DMS114 treated with DMSO at 0.1 percent for 48 hours (cell line): ENCODE measurements around the gene DNAH2.
A peak's percentile ranks its signal among the peaks of the same experiment; 100 is the strongest.

Source experiments
- DNase-seq: peaks from one replicate; lab custom pipeline; 2025; ENCODE audit not compliant: unreplicated experiment; lab: John Stamatoyannopoulos, UW

The DNAH2 gene

DNA sequence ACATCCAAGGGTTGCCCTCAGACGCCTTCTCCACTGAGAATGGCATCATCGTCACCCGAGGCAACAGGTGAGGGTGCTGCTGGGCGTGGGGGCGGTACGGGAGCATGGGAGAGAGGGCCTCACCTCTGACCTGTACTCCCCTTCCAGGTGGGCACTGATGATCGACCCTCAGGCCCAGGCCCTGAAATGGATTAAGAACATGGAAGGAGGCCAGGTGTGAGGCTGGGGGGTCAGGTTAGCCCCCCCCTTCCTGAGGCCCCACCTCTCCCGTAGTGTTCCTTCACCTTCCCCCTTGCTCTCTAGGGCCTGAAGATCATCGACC is 100.1 kb downstream of the DNAH2 start:
- no peak for DNase-seq

- no peak for DNase-seq
Observed at GRCh38 chr17:7818026-7818425, 100.5 kb downstream of the DNAH2 start.

DNA sequence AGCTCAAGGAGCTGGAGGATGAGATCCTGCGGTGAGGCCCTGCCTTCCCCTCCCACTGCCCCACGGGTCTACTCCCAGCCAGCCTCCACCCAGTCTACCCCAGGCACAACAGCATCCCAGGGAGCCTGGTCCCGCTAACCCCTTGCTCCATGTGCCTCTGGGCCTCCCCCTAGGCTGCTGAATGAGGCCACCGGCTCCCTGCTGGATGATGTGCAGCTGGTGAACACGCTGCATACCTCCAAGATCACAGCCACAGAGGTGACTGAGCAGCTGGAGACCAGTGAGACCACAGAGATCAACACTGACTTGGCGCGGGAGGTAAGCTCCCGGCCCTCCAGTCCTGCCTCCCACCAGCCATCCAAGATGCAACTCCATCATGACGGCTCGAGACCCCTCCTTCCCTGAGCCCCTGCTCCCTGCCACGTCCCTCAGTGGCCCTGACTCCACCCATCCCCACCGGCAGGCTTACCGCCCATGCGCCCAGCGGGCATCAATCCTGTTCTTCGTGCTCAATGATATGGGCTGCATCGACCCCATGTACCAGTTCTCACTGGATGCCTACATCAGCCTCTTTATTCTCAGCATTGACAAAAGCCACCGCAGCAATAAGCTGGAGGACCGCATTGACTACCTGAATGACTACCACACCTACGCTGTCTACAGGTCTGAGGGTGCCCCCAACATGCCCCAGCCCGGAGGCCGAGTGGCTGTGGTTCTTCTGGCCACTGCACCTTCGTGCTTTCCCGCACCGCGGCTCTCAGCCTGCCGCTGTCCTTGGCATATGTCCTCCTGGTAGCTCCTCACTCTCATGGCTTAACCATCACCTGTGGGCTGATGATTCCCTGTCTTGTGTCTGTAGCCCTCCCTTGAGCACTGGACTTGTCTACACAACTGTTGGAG is 101.5 kb downstream of the DNAH2 start:
- DNase-seq = no peak

DNA sequence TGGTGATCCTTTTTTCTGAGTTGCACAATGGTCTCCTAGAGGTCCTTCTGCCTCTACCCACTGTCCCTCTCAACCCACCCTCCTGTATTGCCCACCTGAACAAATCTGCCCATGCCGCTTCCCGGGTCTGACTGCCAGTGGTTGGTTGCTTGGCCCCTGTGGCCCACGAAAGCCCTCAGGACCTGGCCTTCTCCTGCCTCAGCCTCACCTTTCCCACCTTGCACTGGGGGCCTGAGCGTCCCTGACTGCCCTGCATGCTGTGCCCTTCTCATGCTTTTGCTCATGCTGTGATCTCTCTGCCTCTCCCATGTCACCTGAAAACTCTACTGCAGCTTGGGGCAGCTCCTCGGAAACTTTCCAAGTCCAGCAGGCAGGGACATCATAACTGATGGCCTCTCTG is 102.7 kb downstream of the DNAH2 start:
- no peak for DNase-seq

- DNase-seq = no peak
Observed at GRCh38 chr17:7822126-7822525, 104.6 kb downstream of the DNAH2 start.

GRCh38 chr17:7823581-7824001 is 106.0 kb downstream of the DNAH2 start:
- no peak for DNase-seq

DNA sequence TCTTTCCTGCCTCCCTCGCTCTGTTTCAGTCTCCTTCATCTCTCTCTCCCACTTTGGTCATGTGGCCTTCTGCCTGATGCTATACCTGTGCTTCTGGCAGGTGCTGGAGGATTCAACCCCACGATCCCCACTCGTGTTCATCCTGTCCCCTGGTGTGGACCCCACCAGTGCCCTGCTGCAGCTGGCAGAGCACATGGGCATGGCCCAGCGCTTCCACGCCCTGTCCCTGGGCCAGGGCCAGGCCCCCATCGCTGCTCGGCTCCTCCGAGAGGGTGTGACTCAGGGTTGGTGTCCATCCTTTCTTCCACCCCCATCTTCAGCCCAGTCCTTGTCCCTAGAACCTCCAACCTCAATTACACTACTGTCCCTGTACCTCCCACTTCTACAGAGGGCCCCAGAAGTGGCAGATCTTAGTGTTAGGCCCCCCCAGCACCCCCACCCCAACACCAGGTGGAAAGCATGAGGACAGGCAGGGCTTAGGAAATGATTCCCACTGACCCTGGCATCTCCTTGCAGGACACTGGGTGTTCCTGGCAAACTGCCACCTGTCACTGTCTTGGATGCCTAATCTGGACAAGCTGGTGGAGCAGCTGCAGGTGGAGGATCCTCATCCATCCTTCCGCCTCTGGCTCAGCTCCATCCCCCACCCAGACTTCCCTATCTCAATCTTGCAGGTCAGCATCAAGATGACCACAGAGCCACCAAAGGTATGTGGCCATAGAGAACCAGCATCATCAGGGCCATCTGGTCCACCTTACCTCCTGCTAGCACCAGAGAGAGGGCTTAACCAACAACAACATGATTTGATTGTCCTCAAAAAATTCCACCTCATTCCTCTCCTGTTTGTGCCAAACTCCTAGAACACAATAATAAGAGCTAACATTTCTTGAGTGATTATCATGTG is 106.7 kb downstream of the DNAH2 start:
- no peak for DNase-seq

DNA sequence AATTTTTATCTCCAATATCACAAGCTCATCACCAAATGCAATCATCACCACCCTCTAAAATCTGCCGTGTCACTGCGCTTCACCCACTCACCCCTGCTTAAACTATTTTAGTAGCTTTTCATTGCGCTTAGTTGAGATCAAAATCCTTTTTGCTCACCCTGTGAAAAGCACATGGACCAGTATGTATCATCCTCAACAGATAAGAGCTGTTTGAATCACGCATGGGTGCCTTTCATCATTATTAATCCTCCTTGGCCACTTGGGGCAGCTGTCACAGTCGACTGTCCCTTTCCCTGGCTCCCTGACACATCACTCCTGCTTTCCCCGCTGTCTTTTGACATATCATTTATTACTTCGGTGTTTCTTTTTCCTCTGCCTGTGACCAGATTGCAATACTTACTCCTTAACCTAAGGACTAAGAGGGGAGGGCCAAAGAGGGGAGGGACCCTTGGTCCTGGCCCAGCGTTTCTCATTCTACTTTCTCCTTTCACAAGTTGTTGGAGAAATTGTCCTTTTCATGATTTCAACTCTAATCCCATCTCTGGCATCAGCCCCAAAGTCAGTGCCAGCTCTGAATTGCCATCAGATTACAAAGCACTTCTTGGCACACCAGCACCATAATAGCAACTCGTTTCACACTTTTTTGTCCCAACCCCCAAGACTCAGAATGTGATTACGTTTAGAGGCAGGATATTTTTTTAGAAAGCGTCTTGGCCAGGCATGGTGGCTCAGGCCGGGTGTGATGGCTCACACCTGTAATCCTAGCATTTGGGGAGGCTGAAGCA is 107.9 kb downstream of the DNAH2 start:
- DNase-seq = no peak

- DNase-seq = no peak
Observed at GRCh38 chr17:7830616-7831015, 113.1 kb downstream of the DNAH2 start.

DNA sequence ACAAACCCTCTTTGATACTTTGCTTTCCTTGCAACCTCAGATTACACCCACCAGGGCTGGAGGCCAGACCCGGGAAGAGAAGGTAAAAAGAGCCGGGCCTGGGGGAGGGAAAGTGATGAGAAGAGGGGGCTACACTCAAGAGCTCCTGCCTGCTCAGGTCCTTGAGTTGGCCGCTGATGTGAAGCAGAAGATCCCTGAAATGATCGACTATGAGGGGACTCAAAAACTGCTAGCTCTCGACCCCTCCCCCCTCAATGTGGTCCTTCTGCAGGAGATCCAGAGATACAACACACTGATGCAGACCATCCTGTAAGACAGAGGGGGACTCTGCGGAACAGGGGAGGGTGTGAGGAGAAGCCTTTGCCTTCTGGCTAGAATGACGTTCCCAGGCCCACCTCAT is 113.7 kb downstream of the DNAH2 start:
- no peak for DNase-seq

GRCh38 chr17:7832431-7832830 is 114.9 kb downstream of the DNAH2 start:
- no peak for DNase-seq

DNA sequence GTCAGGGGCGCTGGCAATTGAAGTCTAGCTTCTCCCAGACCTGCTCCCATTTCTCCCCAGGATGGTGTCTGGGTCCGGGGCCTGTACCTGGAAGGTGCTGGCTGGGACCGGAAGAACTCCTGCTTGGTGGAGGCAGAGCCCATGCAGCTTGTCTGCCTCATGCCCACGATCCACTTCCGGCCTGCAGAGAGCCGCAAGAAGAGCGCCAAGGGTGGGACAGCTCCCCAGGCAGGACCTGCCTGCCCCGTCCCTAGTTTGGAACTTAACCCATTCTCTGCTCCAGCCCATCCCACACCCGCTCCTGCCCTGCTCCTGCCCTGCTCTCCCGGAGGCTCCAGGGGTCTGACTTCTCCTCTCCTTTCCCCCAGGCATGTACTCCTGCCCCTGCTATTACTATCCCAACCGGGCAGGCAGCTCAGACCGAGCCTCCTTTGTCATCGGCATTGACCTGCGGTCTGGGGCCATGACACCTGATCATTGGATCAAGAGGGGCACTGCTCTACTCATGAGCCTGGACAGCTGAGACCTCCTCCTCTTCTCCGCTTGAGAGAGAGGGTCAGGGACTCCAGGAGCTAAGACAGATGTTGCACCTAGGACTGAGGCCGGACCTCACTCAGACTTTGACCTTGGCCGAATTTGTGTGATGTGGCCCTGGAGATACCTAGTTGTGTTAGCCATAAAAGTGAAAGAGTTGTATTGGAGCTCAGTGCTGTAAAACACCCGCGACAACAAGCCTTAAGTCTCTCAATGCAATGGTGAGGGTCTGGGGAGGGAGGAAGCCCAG is 115.7 kb downstream of the DNAH2 start:
- DNase-seq = no peak

- peak; percentile 91 for DNase-seq
Observed at GRCh38 chr17:7833795-7834541, 116.4 kb downstream of the DNAH2 start, which contains the start of gene KDM6B. KDM6B (plus strand) TSS chr17:7834217; CDS start chr17:7845555, 11,338 bp downstream.

GRCh38 chr17:7834542-7834956 is 117.0 kb downstream of the DNAH2 start:
- no peak for DNase-seq

DNA sequence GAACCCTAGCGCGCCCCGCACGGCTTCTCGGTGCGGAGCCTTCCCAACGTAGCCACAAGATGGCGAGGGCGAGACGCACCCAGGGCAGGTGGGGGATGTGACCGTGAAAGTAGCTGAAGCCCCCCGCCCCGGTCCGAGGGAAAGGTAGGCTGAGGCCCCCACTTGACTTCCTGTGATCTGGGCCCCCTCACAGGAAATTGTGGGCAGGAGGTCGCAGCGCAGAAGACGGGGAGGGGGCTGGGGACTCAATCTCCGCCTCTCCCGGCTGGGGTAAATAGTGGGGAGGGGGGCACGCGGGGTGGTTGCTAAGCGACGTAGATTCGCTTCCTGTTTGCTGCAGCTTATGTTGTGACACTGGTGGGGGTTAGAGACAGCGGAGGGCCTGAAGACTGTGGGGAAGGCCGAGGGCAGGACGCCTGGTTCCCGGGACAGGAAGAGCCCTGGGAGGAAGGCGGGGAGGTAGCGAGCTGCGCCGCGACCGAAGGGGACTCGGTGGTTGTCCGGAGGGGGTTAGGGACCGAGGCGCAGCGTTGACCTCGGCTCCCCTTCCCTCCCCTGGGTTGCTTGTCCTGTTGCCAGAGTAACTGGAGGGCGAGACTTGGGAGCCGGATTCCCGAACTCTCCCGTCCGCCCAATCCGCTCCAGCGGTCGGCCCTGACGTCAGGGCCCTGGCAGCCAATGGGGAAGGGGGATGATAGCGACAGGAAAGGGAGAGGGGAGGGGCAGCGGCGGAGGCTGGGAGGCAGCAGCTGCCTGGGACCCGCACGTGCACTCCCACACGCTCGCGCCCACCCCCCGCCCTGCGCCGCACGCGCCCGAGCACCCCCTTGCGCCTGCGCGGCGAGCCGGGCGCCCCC is 117.6 kb downstream of the DNAH2 start:
- DNase-seq = peak; percentile 96

- DNase-seq = peak; percentile 49
Observed at GRCh38 chr17:7835814-7836595, 118.5 kb downstream of the DNAH2 start.

DNA sequence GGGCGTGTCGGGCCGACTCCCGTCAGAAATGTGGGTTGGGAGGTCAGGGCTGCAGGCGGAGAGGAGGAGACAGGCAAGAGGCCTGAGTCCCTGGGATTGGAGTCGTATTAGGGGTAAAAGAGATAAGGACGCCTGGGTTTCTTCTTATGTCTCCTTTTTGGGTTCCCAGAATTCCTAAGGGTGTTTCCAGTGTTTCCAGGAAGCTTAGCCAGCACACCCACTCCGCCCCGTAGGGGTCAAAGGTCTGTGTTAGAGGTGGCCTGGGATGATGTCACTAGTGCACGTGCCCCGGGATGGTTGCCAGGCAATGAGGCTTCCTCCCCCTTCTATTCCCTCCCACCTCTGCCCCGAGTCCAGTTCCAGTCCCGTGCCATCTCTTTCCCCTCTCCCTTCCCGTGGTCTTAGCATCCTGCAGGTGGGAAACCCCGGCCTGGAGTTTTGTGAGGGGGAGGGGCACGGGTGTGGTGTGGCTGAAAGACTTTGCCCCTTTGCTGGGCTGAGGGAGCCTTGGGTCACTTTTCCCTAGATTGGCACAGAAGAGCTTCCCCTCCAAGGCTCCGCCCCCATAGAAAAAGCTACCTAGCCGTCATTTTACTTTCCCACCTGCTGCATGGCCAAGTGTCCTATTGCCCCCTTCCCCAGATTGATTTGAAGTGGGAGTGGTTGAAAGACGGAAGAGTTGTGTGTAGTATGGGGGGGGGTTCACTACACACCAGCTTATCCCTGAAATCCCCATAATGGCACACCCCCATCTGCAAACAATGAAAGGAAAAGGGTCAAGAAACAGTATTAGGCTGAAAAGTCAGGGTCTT is 119.3 kb downstream of the DNAH2 start:
- peak; percentile 82 for DNase-seq
